ENCODE data around the gene OR4D1.

Gene OR4D1

GRCh38 chr17:58183514-58183913, 35.3 kb downstream of the OR4D1 start:
- Histone ChIP-seq H3K36me3 (replicated peaks; ENCODE audit: low read depth, low read length) (no peaks in the 10 kb centered on the region), H3K27ac (ENCODE audit: low read length) (no peak overlapping the region), H3K9ac (ENCODE audit: low read length) (no peak overlapping the region), H3K27me3 (ENCODE audit: low read depth, low read length) (peaks cover 4% of the 10 kb centered on the region; the same call in 1 of the 2 replicates), H3K4me3 (ENCODE audit: low read length) (no peak overlapping the region), H3K4me1 (ENCODE audit: low read length) (no peaks in the 10 kb centered on the region), H3K79me2 (ENCODE audit: low read length) (no peaks in the 10 kb centered on the region), H2AFZ (ENCODE audit: low read depth, low read length) (no peak overlapping the region), H4K20me1 (ENCODE audit: insufficient read depth, low read length) (no peaks in the 10 kb centered on the region), H3K4me2 (ENCODE audit: low read length) (no peak overlapping the region), H3K9me3 (ENCODE audit: insufficient read depth, low read length) (no peaks in the 10 kb centered on the region)
- TF ChIP-seq, protein P1, sequence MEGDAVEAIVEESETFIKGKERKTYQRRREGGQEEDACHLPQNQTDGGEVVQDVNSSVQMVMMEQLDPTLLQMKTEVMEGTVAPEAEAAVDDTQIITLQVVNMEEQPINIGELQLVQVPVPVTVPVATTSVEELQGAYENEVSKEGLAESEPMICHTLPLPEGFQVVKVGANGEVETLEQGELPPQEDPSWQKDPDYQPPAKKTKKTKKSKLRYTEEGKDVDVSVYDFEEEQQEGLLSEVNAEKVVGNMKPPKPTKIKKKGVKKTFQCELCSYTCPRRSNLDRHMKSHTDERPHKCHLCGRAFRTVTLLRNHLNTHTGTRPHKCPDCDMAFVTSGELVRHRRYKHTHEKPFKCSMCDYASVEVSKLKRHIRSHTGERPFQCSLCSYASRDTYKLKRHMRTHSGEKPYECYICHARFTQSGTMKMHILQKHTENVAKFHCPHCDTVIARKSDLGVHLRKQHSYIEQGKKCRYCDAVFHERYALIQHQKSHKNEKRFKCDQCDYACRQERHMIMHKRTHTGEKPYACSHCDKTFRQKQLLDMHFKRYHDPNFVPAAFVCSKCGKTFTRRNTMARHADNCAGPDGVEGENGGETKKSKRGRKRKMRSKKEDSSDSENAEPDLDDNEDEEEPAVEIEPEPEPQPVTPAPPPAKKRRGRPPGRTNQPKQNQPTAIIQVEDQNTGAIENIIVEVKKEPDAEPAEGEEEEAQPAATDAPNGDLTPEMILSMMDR (IDR thresholded peaks at IDR 0.05; ENCODE audit: low read depth, low read length), result no peak
- no peak for TF ChIP-seq EZH2phosphoT487 (IDR thresholded peaks at IDR 0.05; ENCODE audit: low read depth)

DNA sequence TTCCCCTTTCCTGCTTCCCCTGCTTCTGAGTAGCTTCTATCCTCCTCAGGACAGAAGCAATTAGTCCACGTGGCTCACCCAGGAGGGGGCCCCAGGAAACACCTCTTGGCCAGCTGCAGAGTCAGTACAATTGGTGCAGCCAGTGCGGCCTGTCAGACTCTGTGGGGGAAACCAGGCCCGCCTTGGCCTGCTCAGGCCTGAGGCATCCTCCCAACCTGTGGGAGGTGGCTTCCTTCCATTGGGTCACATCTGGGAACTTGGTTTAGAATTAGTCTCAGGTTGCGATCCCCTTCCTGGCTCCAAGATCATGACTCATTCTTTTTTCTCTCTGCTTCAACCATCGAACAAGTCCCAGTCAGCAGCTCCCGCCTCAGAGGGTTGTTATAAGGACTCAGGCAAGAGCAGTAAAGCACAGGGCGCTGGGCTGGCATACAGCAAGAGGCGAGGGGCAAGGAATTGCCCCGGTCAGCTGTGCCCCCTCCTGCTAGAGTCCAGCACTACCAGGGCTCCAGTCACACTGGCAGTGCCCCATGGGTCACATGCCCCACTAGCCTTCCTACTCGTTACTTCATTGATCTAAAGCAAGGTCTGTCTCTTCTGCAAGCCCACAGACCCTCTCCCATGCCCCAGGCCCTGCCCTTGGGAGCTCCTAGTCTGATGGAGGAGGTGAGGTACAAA, 36.3 kb downstream of the OR4D1 start:
- Histone ChIP-seq H3K4me1 (ENCODE audit: low read length) (no peaks in the 10 kb centered on the region), H2AFZ (ENCODE audit: low read depth, low read length) (no peak overlapping the region), H3K79me2 (ENCODE audit: low read length) (no peaks in the 10 kb centered on the region), H3K4me3 (ENCODE audit: low read length) (no peak overlapping the region), H3K27me3 (ENCODE audit: low read depth, low read length) (peaks cover 4% of the 10 kb centered on the region; the same call in 1 of the 2 replicates), H3K27ac (ENCODE audit: low read length) (no peak overlapping the region), H3K9me3 (ENCODE audit: insufficient read depth, low read length) (no peaks in the 10 kb centered on the region), H3K36me3 (replicated peaks; ENCODE audit: low read depth, low read length) (no peaks in the 10 kb centered on the region), H3K9ac (ENCODE audit: low read length) (no peak overlapping the region), H3K4me2 (ENCODE audit: low read length) (no peak overlapping the region), H4K20me1 (ENCODE audit: insufficient read depth, low read length) (no peaks in the 10 kb centered on the region)
- no peak for TF ChIP-seq EZH2phosphoT487 (IDR thresholded peaks at IDR 0.05; ENCODE audit: low read depth)
- TF ChIP-seq, protein P1 (IDR thresholded peaks at IDR 0.05; ENCODE audit: low read depth, low read length), result no peak

- Histone ChIP-seq H3K79me2 (ENCODE audit: low read length) (no peaks in the 10 kb centered on the region), H3K27me3 (ENCODE audit: low read depth, low read length) (peaks cover 4% of the 10 kb centered on the region; the same call in 1 of the 2 replicates), H3K9me3 (ENCODE audit: insufficient read depth, low read length) (no peaks in the 10 kb centered on the region), H3K4me1 (ENCODE audit: low read length) (no peaks in the 10 kb centered on the region), H2AFZ (ENCODE audit: low read depth, low read length) (no peak overlapping the region), H3K36me3 (replicated peaks; ENCODE audit: low read depth, low read length) (no peaks in the 10 kb centered on the region), H3K9ac (ENCODE audit: low read length) (no peak overlapping the region), H3K4me3 (ENCODE audit: low read length) (no peak overlapping the region), H3K27ac (ENCODE audit: low read length) (no peak overlapping the region), H4K20me1 (ENCODE audit: insufficient read depth, low read length) (no peaks in the 10 kb centered on the region), H3K4me2 (ENCODE audit: low read length) (no peak overlapping the region)
- no peak for TF ChIP-seq EZH2phosphoT487 (IDR thresholded peaks at IDR 0.05; ENCODE audit: low read depth)
- TF ChIP-seq, protein P1 (IDR thresholded peaks at IDR 0.05; ENCODE audit: low read depth, low read length), result no peak
Measured at GRCh38 chr17:58184986-58185761, 37.0 kb downstream of the OR4D1 start.

DNA sequence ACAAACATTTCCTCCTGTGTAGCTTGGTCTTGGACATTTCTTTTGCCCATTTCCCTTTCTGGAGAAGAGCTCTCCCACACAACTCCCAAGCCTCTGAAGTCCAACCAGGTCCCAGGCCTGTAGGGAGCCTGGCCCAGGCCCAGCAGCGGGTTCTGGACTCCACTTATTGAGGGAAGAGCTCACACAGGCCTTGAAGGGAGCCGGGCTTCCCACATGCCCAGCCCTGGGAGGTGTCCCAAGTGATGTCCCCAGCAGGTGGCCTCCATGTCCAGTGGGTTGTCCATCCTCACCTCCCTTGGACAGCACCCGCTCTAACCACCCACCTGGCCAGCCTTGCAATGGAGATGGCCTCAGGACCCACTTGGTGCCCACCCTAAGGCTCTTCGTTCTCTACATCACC, 38.4 kb downstream of the OR4D1 start:
- H2AFZ ChIP-seq (ENCODE audit: low read depth, low read length), result no peak overlapping the region
- no peaks in the 10 kb centered on the region for H3K9me3 ChIP-seq (ENCODE audit: insufficient read depth, low read length)
- TF ChIP-seq, protein P1 (IDR thresholded peaks at IDR 0.05; ENCODE audit: low read depth, low read length), result no peak
- no peak for TF ChIP-seq EZH2phosphoT487 (IDR thresholded peaks at IDR 0.05; ENCODE audit: low read depth)
- H4K20me1 ChIP-seq (ENCODE audit: insufficient read depth, low read length), result no peaks in the 10 kb centered on the region
- no peaks in the 10 kb centered on the region for H3K27me3 ChIP-seq (ENCODE audit: low read depth, low read length)
- no peaks in the 10 kb centered on the region for H3K4me1 ChIP-seq (ENCODE audit: low read length)
- no peak overlapping the region for H3K4me3 ChIP-seq (ENCODE audit: low read length)
- no peak overlapping the region for H3K27ac ChIP-seq (ENCODE audit: low read length)
- H3K36me3 ChIP-seq (replicated peaks; ENCODE audit: low read depth, low read length), result no peaks in the 10 kb centered on the region
- H3K4me2 ChIP-seq (ENCODE audit: low read length), result no peak overlapping the region
- no peak overlapping the region for H3K9ac ChIP-seq (ENCODE audit: low read length)
- no peaks in the 10 kb centered on the region for H3K79me2 ChIP-seq (ENCODE audit: low read length)

Data from OCI-LY3 (cell line).